K562 (cell line): Measurements from ENCODE around the gene TRERF1. TPM values are rescaled to one million over a fixed set of nuclear protein-coding genes. Genes with fewer than 3 reads are reported as not detected.
A peak's percentile ranks its signal among the peaks of the same experiment; 100 is the strongest.

Experiments
- BDP1 ChIP-seq: IDR thresholded peaks from 3 replicates; pipeline ENCODE4 v1.6.1; 2011; ENCODE audit not compliant: insufficient read length, insufficient read depth
- CEBPG ChIP-seq, 3 experiments: fragments of 200-800 bp in 1 of 3; sonication (Bioruptor generic) in 1 of 3; sonication (generic) in 1 of 3; formaldehyde crosslinking in 1 of 3; IDR thresholded peaks in 2 of 3; conservative IDR thresholded peaks in 1 of 3; 2 replicates each; pipeline versions ENCODE4 v1.6.1 to v1.8.0; 2016 to 2022; ENCODE audit warnings: missing compliant biosample characterization in 2 of 3, missing genetic modification characterization in 2 of 3, mild to moderate bottlenecking in 1 of 3, missing genetic modification reagents in 1 of 3
- GATAD2A ChIP-seq: fragments of 450-650 bp; IDR thresholded peaks from 2 replicates; pipeline ENCODE4 v1.6.1; 2017
- GTF2F1 ChIP-seq: IDR thresholded peaks from 2 replicates; pipeline ENCODE4 v1.6.1; 2011; ENCODE audit warnings: low read depth, low read length, improper control_type of control experiment
- MYBL2 ChIP-seq, 2 experiments: fragments of 450-650 bp in 1 of 2; sonication (generic) in 1 of 2; formaldehyde crosslinking in 1 of 2; IDR thresholded peaks; 2 replicates each; pipeline versions ENCODE4 v1.6.1 to v1.8.1; 2017 to 2022; ENCODE audit warnings: borderline replicate concordance in 1 of 2, inconsistent platforms in 1 of 2, low read depth in 1 of 2, mild to moderate bottlenecking in 1 of 2, missing genetic modification reagents in 1 of 2, moderate library complexity in 1 of 2
- PPARD ChIP-seq: fragments of 250-450 bp; sonication (Bioruptor Pico); IDR thresholded peaks from 2 replicates; pipeline ENCODE4 v1.8.0; 2022; ENCODE audit warnings: inconsistent platforms, mild to moderate bottlenecking, moderate library complexity
- PTBP1 ChIP-seq: fragments of 200-400 bp; formaldehyde crosslinking; IDR thresholded peaks from 2 replicates; pipeline ENCODE4 v1.6.1; 2017; ENCODE audit warnings: low read depth, low read length
- RBM22 ChIP-seq: fragments of 200-400 bp; formaldehyde crosslinking; IDR thresholded peaks from 2 replicates; pipeline ENCODE4 v1.6.1; 2018; ENCODE audit warnings: low read length, low read depth; ENCODE audit not compliant: poor library complexity, severe bottlenecking
- ZBED1 ChIP-seq: IDR thresholded peaks from 2 replicates; pipeline ENCODE4 v1.6.1; 2014
- ZBTB40 ChIP-seq, 2 experiments: fragments of 450-650 bp in 1 of 2; sonication (generic) in 1 of 2; formaldehyde crosslinking in 1 of 2; IDR thresholded peaks; 2 replicates each; pipeline versions ENCODE4 v1.7.1 to v1.9.0; 2016 to 2022; ENCODE audit warnings: inconsistent platforms in 1 of 2, mild to moderate bottlenecking in 1 of 2, missing genetic modification reagents in 1 of 2
- ZFP36 ChIP-seq: fragments of 150-350 bp; IDR thresholded peaks from 2 replicates; pipeline ENCODE4 v1.6.1; 2018; ENCODE audit warnings: low read length, low read depth; ENCODE audit not compliant: partially characterized antibody
- ZNF12 ChIP-seq: sonication (generic); formaldehyde crosslinking; IDR thresholded peaks from 2 replicates; pipeline ENCODE4 v1.4.0; 2020; ENCODE audit warnings: mild to moderate bottlenecking, missing genetic modification reagents
- polyA plus RNA-seq, 8 experiments: library from polyadenylated mRNA; depleted of rRNA in 4 of 8; stranded (reverse) in 5 of 8; unstranded in 3 of 8; fragments of >200 nt; fragmentation: Nextera tagmentation in 2 of 8; fragmentation: Illumina TruSeq in 1 of 8; extraction: Ambion mirVana in 2 of 8; extraction: Trizol in 1 of 8; gene quantifications; 2 replicates each; pipeline versions ENCODE4 v1.2.1 to v1.2.3, GENCODE V29; 2011 to 2014; ENCODE audit warnings: inconsistent platforms in 1 of 8, missing spikeins in 1 of 8
- total RNA-seq, 7 experiments: library from RNA; depleted of rRNA in 6 of 7; stranded (reverse); fragments of >200 nt in 6 of 7; fragmentation: Illumina TruSeq in 2 of 7; extraction: Trizol in 2 of 7; gene quantifications; 2 replicates each; pipeline versions ENCODE4 v1.2.1 to v1.2.3, GENCODE V29; 2011 to 2021; ENCODE audit warnings: low replicate concordance in 1 of 7
- TF ChIP-seq, protein P1 (sequence below): fragments of 250-450 bp; sonication (Bioruptor Pico); IDR thresholded peaks from 2 replicates; pipeline ENCODE4 v1.5.0; 2021
- TF ChIP-seq, protein P2 (sequence below): fragments of 450-650 bp; formaldehyde crosslinking; IDR thresholded peaks from 2 replicates; pipeline ENCODE4 v1.4.0; 2020; ENCODE audit warnings: mild to moderate bottlenecking

The TRERF1 gene
- total and polyA plus RNA-seq, 9 of the 15 experiments (the other 6 are each of a cell fraction or from before 2014, with no cell fraction given), result 0.04 to 0.20 (median 0.07) TPM; not detected in 3

DNA sequence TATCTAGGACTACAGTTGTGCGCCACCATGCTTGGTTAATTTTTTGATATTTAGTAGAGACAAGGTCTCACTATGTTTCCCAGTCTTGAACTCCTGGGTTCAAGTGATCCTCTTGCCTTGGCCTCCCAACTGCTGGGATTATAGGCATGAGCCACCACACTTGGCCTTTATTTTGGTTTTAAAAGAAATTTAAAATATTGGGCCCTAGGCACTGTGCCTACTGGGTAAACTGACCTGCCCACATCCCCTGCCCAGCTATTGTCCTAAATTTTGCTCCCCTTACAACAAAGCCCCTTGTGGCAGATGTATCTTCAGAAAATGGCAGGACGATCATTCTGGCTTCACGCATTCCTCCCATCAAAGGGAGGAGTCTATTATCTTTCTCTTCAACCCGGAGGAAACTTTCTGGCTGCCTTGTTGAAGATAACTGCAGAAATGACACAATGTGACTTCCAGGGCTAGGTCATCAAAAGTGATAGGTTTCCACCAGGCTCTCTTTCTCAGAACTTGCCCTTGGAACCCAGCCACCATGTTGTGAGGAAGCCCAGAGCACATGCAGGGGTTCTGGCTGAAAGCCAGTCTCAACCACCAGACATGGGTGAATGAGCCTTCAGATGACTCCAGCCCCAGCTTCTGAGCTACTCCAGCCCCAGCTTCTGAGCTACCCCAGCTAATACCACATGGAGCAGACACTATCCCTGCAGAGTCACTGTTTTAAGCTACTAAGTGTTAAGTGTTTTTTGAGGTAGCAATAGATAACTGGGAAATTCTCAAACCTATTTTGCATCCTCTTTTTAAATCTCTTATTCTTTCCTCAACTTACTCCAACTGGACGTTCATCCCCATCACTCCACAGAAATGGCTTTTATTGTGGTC lies 252.4 kb downstream of the TRERF1 start (continued):
- TF ChIP-seq ZBTB40 (IDR thresholded peaks at IDR 0.05) (0 out of 2 replicates have a peak, but pooled peaks have one; percentile 24), ZBTB40 (CRISPR knock-in tag; IDR thresholded peaks at IDR 0.05) (no peak), PPARD (no peak), ZNF12 (CRISPR knock-in tag) (0 out of 2 replicates have a peak, but pooled peaks have one; percentile 71), CEBPG (CRISPR knock-in tag; IDR thresholded peaks at IDR 0.05) (peak; percentile 49; the same call in 1 of the 2 replicates), CEBPG (tag; conservative IDR thresholded peaks at IDR 0.05 in 1 of 2, IDR thresholded peaks at IDR 0.05 in 1 of 2) (peak in 1 of 2 experiments; percentile 41; a peak in 1 of 4 replicates), BDP1 (no peak), ZBED1 (no peak; the same call in 1 of the 2 replicates), RBM22 (no peak), PTBP1 (0 out of 2 replicates have a peak, but pooled peaks have one; percentile 37), MYBL2 (IDR thresholded peaks at IDR 0.05; ENCODE audit: low read depth) (no peak; the same call in 1 of the 2 replicates), MYBL2 (CRISPR knock-in tag; IDR thresholded peaks at IDR 0.05; ENCODE audit: borderline replicate concordance) (no peak), GATAD2A (peak; percentile 67), GTF2F1 (no peak), ZFP36 (peak; percentile 57)
- TF ChIP-seq, protein P1, sequence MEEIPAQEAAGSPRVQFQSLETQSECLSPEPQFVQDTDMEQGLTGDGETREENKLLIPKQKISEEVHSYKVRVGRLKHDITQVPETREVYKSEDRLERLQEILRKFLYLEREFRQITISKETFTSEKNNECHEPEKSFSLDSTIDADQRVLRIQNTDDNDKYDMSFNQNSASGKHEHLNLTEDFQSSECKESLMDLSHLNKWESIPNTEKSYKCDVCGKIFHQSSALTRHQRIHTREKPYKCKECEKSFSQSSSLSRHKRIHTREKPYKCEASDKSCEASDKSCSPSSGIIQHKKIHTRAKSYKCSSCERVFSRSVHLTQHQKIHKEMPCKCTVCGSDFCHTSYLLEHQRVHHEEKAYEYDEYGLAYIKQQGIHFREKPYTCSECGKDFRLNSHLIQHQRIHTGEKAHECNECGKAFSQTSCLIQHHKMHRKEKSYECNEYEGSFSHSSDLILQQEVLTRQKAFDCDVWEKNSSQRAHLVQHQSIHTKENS (CRISPR knock-in tag), result no peak
- TF ChIP-seq, protein P2, sequence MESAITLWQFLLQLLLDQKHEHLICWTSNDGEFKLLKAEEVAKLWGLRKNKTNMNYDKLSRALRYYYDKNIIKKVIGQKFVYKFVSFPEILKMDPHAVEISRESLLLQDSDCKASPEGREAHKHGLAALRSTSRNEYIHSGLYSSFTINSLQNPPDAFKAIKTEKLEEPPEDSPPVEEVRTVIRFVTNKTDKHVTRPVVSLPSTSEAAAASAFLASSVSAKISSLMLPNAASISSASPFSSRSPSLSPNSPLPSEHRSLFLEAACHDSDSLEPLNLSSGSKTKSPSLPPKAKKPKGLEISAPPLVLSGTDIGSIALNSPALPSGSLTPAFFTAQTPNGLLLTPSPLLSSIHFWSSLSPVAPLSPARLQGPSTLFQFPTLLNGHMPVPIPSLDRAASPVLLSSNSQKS (CRISPR knock-in tag), result no peak
